ENCODE data around the gene BTBD9.

BTBD9 gene

DNA sequence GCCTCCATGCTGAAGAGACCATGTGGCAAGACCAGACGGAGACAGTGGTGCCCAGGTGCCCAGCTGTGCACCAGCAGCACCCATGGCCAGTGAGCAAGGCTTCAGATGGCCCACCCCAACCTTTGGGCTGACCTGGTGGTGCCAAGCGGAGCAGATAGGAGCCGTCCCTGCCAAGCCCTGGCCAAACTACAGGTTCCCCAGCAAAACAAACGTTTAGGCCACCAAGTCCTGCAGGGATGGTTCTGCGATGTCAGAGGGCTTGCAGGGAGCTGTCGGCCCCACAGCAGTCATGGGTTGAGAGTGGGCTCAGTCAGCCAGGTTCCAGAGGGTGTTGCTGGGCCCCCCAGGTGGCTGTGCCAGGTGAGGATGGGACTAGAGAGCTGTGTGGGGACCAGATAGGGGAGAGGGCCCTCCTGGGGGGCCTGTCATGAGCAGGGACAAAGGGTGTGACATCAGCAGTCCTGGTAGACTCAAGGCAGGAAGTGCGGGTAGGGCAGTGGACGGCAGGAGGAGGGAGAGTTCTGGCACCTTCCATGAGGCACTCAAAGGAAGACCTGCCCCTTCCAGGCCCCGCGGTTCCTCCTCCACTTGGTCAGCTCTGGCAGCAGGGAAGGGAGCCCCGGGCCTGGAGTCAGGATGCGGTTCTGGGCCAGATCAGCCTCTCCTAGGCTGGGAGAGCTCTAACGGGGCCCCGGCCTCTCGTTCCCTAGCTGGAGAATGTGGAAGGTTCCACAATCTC lies 477.8 kb downstream of the BTBD9 start:
- no peak for DNase-seq (ENCODE audit: low spot score)

DNA sequence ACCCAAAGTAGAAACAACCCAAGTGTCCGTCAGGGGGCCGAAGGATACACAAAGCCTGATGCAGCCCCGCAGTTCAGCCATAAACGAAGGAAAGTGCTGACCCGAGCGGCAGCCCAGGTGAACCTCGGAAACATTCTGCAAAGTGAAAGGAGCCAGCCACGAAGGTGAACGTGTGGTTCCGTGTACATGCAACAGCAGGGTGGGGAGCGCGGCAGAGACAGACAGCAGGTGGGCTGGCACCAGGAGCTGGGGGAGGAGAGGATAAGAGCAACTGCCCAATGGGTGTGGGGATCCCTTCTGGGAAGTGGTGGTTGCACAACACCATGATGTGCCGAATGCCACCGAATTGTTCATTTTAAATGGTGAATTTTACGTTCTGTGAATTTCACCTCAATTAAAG lies 478.4 kb downstream of the BTBD9 start:
- no peak for DNase-seq (ENCODE audit: low spot score)

DNA sequence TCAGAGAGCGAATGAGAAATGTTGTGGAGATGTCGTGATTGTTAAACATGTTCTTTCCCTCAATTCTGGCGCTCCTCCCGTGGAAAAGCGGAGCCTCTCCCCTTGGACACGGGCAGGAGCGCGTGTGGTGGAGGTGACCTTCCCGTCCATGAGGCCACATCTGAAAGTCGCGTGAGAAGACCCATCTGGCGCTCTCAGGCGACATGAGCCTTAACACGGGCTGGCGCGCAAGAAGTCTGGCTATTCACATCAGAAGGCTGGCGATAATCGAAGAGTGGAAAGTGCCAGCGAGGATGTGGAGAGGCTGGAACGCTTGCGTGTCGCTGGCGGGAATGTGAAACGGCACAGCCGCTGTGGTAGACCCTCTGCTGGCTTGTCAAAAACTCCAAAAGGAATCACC lies 478.9 kb downstream of the BTBD9 start:
- no peak for DNase-seq (ENCODE audit: low spot score)

DNA sequence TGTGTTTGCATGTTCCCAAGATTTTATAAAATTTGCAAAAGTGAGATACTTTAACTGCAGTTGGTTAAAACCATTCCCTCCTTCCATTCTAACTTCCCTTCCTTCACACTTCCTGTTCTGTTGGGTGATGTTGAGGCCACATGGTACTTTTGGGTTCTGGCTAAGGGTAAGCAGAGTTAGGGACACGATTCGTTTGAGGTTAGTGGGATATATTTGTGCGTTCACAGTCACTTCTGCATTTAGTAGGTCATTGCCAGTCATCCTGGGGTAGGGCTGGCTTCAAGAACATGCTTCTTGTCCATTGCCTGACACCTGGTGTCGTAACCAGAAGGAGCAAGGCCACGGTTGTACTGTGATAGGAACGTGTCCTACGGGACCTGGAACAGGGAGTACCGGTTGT lies 480.1 kb downstream of the BTBD9 start:
- no peak for DNase-seq (ENCODE audit: low spot score)

DNA sequence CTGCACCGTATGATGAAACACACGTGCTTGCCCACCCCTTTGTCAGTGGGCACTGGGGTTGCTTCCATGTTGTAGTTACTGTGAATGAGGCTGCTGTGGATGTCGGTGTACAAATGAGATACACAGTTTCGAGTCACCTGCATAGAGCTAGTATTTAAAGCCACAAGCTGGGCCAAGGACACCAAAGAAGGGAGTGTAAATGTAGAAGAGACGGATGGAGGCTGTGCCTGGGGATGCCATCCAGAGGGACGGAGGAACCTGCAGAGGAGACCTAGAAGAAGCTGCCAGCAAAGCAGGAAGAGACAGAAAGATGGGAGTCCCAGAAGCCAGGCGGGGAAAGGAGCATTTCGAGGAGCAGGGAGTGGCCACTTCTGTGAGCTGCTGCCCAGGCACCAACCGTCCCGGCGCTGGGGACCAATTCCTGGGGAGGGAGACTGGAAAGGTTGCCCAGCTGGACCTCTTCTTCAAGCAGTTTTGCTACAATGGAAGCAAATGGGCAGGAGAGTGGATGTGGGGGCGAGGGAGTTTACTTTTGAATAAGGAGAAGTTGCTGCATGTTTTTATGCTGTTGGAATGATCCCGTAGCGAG lies 480.9 kb downstream of the BTBD9 start:
- DNase-seq (ENCODE audit: low spot score): no peak

DNA sequence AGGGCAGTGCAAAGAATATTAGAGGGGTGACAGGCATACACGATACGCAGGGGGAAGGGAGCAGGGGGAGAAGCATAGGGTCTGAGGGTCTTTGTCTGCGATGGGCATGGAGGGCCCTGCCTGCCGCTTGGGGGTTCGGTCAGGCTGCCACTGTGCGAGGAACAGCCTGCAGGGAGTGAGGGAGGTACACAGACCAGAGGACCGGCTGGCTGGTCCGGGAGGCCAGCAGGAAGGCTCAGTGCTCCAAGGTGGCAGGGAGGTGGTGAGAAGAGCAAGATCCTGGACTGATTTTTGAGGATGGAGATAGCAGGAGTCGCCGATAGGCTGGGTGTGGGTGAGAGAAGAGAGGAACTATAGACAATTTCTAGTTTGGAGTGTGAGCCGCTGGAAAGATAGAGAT lies 481.8 kb downstream of the BTBD9 start:
- no peak for DNase-seq (ENCODE audit: low spot score)

DNA sequence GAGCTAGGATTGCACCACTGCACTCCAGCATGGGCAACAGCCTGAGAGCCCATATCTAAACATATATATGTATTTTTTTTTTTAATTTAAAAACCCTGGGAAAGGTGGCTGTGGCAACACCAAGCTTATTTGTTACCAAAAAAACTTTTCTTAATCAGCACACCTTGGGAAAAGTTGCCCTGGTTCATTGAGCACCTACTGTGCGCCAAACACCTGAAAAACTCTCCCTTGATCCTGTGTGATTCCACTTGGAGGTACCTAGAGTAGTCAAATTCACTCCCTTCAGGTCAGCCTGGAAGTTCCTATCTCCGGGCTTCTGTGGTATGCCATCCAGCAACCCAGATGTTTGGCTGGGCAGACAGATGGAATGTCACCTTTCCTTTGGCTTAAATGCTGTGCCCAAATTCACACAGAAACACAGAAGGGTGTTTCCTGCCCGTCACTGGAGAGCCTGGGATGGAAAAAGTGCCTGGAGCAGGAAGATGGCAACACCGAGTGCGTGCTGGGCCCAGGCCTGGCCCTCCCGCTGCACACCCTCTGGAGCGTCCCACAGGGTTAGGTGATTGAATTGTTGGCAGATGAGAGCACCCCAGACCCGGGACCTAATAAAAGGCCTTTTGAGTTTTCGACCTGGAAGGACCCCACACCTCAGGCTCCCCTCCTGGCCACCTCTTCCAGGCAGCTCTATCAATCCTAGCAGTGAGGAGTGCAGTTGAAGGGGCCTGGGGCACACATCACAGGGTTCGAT lies 482.7 kb downstream of the BTBD9 start:
- DNase-seq (ENCODE audit: low spot score): no peak

DNA sequence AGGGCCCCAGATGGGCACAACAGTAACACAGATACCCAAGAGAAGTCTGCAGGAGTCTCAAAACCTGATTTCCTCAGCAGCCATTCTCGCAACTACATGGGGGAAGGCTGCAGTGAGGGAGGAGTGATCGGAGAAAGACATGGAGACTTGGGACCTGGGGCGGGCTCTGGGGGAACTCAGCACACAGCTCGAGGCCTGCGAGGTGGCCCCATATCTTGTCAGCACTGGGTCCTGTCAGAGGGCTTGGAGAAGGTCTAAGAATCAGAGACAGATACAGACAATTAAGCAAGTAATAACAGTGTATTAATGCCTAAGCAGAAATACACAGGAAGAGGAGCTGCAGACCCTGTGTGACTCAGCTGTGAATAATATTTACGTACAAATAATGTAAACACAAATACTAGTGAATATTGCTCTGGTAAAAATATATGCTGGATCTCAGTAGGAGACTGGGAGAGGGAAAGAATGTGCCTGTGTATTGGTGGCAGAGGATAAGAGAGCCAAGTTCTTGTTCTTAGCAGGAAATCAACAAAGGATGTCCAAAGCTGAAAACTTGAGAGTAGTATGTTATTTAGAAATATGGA lies 484.0 kb downstream of the BTBD9 start:
- DNase-seq (ENCODE audit: low spot score): no peak

DNA sequence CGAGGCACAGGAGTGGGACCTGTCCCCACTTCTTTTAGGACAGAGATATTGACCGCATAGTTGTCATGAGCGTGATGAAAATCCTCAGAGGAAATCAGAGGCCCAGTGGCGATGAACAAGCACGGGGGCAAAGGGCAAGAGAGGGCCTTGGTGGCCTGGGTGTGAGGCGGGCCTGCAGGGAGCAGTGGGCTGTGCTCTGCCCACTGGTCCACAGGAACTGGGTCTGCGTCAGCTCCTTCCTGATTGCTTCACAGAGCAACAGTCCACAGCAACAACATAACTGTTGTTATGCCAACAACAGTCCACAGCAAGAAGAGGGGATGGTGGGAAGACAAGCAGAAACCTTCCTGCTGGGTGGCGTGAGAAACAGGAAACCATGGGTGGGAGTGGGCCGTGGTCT lies 484.6 kb downstream of the BTBD9 start:
- no peak for DNase-seq (ENCODE audit: low spot score)

DNA sequence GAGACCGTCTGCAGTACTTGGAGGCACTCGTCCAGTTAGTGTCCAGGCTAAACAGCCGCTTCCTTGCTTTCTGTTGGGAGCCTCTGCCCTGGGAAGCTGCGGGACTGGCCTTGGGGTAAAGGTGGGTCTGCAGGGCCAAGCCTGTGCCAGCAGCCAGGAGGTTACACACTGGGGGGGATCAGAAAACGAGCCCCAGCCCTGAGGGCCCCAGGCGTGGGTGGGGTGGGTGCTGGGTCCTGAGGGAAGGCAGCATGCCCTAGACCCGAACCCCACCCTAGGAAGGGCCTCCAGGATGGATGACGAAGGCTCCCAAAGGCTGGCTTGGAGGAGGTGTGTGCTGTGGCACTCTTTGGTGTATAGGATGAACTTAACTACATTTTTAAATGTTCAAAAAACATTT lies 485.0 kb downstream of the BTBD9 start:
- no peak for DNase-seq (ENCODE audit: low spot score)

DNA sequence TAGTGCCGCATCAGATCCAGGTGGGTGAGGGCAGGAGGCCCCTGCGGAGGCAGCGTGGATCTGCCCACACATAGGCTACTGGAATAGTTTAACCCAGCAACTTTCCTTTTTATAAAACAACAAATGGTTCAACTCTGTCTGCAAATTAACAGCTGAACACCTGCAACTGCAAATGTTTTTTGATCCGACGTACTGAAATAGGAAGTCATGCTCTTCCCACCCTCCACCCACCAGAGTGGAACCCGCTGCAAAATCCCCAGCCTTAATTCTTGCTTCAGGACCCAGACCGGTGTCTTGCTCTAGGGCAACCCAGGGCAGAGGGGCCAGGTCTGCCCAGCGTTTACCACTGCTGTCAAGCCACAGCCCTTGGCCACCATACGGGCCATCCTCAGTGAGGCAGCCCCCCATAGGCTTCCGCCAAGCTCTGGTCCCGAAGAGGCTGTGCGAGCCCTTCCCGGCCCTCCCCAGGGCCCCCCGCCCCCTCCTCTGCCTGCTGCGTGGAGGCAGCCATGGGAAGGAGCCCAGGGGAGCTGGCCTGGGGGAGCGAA lies 485.9 kb downstream of the BTBD9 start:
- no peak for DNase-seq (ENCODE audit: low spot score)

DNA sequence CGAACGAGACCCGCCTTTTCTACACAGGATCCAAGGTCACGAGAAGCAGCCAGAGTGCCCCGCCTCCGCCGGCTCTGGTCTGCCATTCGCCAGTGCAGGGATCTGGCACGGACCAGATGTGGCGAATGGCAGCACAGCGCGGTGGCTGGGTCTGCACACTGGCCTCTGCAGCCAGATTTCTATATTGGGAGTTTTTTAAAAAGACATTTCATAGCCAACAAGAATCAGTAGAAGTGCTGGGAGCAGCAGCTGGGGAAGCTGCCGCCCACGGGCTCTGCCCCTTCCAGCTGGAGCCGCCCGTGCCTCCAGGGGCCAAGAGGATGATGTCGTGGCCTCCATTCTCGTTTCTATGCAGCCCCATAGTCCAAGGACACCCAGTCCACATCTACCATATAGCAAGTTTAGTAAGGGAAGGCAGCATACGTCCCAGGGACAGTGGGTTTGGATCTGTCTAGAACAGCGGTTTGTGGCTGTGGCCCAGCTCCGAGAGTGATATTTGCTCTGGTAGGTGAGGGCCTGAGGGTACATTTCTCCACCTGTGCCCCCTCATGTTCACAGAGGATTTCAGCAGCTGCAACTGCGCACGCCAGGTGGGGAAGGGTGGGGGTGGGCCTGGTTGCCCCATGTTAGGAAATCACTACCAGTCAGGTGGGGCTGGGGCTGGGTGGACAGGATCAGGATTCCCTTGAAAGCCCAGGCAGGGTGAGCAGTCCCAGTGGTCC lies 486.5 kb downstream of the BTBD9 start:
- DNase-seq (ENCODE audit: low spot score): no peak

DNA sequence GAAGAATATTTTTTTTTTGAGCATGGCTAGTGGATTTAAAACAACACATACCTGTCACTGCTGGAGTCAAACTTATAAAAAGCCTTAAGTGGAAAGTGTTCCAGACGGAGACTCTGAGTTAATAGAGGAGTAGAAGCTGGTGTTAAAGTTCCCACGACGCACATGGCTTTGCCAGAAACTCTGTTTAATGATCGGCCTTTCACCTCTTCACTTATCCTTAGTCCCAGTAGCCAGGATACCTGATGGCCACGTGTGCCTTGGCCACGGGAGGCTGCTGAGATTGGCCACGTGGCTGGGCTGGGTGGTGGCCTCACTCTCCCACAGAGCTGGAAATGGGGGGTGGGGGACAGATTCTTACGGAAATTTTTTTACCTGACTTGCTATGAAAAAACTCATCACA lies 487.1 kb downstream of the BTBD9 start:
- no peak for DNase-seq (ENCODE audit: low spot score)

DNA sequence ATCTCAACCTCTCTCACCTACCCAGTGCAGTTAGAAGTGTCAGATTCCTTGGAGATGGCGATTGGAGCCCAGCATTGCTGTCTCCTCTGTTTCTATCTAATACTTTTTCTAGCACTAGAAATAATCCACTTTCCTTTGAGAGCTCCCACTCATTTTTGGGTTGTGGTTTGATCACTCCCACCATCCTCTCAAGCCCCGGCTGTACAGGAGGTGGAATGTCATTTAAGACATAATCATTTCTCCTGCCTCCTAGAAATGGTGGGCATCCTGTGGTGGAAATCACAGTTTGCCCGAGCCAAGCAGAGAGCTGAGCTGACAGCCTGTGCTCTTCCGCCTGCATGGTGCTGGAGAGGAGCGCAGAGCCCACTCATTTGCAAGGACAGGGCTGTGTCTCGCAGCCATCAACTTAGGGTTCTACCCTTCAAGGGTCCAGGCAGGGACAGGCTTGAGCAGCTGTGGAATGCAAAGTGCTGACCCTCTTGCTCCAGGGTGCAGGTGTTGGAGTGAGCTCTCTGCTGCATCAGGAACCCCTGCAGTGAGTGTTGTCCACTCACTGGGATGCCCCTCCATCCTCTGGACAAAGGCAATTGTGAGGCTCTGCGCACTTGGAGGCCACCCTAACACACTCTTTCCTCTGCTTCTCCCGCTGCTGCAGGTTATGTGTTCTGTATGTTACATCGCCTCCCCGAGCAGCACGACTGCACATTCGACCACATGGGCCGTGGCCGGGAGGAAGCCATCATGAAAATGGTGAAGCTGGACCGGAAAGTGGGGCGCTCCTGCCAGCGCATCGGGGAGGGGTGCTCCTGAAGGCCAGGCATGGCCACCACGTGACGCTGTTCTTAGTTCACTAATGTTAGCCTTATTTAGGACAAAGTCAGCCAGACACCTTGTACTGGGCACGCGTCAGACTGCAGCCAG lies 487.9 kb downstream of the BTBD9 start:
- DNase-seq (ENCODE audit: low spot score): no peak

DNA sequence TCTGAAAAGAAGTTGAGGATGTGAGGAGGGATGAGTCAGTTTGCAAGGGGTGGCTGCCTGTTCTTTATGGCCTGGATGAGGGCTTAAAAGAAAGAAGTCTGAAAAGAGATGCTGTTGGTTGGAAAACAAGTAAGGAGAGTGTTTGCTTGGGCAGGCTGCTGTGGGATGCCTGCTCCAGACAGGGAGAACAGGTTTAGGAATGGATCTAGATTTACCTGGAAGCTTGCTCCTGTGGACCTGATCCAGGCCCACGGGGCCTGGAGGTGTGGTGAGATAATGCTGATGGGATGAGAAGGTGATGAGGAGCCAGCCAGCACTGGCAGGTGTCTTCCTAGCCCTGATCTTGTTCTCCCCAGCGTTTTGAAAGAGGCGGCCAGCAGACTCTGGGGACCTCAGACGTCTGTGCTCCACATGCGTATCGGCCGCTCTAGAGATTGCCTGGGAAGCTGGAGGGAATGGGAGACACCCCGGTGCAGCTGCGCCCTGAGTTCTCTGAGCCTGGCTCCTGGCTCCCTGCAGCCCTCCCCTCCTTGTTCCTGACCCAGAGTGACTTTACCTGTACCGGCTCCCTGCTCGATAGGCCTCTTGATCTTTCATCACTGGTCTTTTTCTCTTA lies 488.9 kb downstream of the BTBD9 start:
- no peak for DNase-seq (ENCODE audit: low spot score)

DNA sequence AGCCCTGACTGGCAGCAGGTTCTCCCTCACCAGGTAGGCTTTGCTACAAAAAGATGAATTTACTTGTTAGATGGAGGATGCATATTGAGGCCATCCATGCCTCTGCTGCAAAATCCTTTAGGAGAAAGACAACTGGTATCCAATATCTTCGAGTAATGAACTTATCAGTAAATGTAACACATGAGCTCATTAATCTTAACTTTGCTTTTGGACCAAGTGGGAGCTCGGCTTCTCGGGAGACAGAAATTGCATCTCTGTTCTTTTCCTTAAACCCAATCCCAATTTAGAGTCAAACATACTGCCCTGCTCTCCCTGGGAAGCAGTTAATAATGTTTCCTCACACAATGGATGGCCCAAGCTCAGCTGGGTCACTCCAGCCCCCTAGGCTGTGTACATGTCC lies 489.7 kb downstream of the BTBD9 start:
- DNase-seq (ENCODE audit: low spot score): no peak

DNA sequence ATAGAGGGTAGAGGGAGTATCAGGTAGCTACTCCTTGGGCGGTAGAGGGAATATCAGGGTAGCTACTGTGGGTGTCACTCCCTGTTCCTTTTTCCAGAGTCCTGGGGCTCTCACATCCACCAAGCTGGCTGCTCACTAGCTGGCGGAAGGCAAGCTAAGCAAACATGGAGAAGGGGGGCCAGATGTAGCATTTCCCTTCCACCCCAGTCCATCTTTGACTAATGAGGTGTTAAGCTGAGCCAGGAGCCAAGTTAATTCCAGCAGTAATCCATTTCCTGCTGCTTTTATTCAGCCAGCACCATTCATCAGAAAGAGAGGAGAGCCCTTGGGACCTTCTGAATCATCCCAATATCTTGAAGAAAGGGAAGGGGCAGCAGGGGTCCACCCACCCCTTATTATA lies 490.2 kb downstream of the BTBD9 start:
- DNase-seq (ENCODE audit: low spot score): no peak

DNA sequence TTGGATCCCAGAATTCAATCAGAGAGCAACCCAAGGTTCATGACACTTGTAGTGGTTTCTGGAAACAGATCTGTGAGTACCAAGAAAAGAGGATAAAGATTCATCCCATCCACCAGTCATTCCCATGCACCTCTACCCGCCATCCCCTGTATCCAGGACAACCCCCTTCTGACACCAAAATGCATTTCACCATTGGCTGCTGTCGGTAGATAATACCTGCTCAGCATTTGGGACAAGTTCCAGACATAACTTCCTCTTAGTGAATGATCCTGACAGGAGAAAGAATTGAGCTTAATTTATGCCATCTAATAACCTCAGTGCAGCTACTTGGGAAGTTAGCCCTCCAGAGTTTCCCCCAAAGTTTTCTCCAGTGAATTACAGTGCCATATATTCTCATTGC lies 491.1 kb downstream of the BTBD9 start:
- no peak for DNase-seq (ENCODE audit: low spot score)

DNA sequence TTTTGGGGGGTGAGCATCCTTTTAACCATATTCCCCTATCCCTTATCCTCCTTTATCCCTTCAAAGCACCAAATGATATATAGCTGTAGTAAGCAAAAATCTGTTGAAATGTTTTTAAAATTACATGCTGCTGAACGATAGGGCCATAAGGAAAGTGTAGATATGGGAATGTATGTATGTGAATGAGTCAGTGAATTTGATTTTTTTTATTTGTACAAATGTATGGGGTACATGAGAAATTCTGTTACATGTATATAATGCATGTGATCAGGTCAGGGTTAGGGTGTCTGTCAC lies 493.0 kb downstream of the BTBD9 start:
- no peak for DNase-seq (ENCODE audit: low spot score)

DNA sequence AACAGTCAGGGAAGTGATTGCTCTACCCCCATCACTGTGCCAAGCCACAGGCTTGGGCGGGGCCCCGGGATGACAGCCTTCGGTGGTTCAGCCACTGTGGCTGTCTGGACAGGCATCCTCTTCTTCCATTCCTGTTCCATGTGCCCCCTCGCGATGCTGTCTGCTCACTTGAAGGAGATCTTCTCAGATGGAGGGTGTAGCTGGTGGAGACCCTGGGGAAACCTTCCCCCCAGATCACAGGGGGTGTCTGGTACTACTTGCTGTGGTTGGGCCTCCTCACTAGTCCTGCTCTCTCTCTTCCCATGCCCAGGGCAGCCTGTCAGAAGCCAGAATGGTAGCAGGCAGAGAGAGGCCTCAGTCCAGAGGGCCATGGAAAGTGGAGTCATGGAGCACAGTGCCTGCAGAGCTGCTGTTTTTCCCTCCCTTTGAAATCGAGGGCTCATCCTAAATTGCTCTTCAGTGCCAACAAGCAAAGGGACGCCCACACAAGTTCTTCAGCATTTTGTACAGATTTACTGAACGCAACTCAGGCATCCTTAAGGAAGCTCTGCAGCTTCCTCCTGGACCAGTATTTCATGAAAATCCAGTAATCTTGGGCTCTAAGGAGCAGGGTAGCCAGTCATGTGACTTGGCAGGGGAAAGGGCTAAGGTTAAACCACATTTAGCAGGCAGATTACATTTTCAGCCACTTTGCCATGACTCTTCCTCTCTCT lies 493.6 kb downstream of the BTBD9 start:
- no peak for DNase-seq (ENCODE audit: low spot score)
